ENCODE measurements around the gene TRAPPC10. TPM values are rescaled to one million over a fixed set of nuclear protein-coding genes. Genes with fewer than 3 reads are reported as not detected.

TRAPPC10 gene
- total and polyA plus RNA-seq, 9 of the 15 experiments (the other 6 are each of a cell fraction or from before 2014, with no cell fraction given): 1.1 to 33.8 (median 24.3) TPM

- TF ChIP-seq THRB (CRISPR knock-in tag; conservative IDR thresholded peaks at IDR 0.05) (no peak), RERE (CRISPR knock-in tag; IDR thresholded peaks at IDR 0.05; ENCODE audit: borderline replicate concordance) (no peak), ZNF24 (IDR thresholded peaks at IDR 0.05) (peak; percentile 73), KDM4B (IDR thresholded peaks at IDR 0.05; ENCODE audit: borderline replicate concordance in 2 of 2, low read depth in 1 of 2) (peak in 1 of 2 experiments; percentile 4; a peak in 1 of 4 replicates), KLF1 (tag; IDR thresholded peaks at IDR 0.05) (peak; percentile 40; the same call in 1 of the 2 replicates), MYC (IDR thresholded peaks at IDR 0.05; ENCODE audit: low read depth, low read length) (peak; percentile 48), MYC (CRISPR knock-in tag; IDR thresholded peaks at IDR 0.05; ENCODE audit: borderline replicate concordance, low read depth) (no peak), BHLHE40 (IDR thresholded peaks at IDR 0.05; ENCODE audit: low read length) (no peak), CBFA2T3 (IDR thresholded peaks at IDR 0.05) (no peak), PML (IDR thresholded peaks at IDR 0.05; ENCODE audit: low read length) (no peak), CREBBP (IDR thresholded peaks at IDR 0.05; ENCODE audit: low read depth, low read length) (no peak), ZNF280A (IDR thresholded peaks at IDR 0.05; ENCODE audit: low read depth, partially characterized antibody) (no peak), RCOR1 (IDR thresholded peaks at IDR 0.05; ENCODE audit: borderline replicate concordance in 1 of 2, low read depth in 2 of 2, low read length in 2 of 2) (peak; percentile 20 to 37; a peak in 2 of 4 replicates), HNRNPLL (IDR thresholded peaks at IDR 0.05; ENCODE audit: low read depth, low read length, poor library complexity, severe bottlenecking) (peak; percentile 51), ZNF717 (CRISPR knock-in tag; IDR thresholded peaks at IDR 0.05) (no peak), HMGXB4 (CRISPR knock-in tag; IDR thresholded peaks at IDR 0.05) (no peak; the same call in 1 of the 2 replicates)
Measured at GRCh38 chr21:44012474-44013379, 618 bp downstream of the TRAPPC10 start (continued).

All from K562 (cell line).